Kidney (tissue), 14 donors: ENCODE measurements around the gene ARHGAP26. TPM values are rescaled to one million over a fixed set of nuclear protein-coding genes. Genes with fewer than 3 reads are reported as not detected.

ENCODE experiments used
- DNase-seq, 5 donors: peaks; one replicate each; pipeline ENCODE4 v3.0.0-alpha.2; 2013 to 2020
- FAIRE-seq: peaks from 2 replicates; lab custom pipeline; 2012; peaks lifted over from hg19 to GRCh38; lab: Jason Lieb, UNC
- H3K27ac ChIP-seq, 2 donors: one replicate each; pipeline ENCODE4 v1.7.0; 2013; ENCODE audit warnings: low read depth in 2 of 2, low read length in 2 of 2, inconsistent platforms in 1 of 2
- H3K27me3 ChIP-seq: one replicate; pipeline ENCODE4 v1.7.1; 2013; ENCODE audit warnings: low read length, inconsistent platforms; ENCODE audit not compliant: control insufficient read depth, insufficient read depth
- H3K36me3 ChIP-seq, 3 donors: one replicate each; pipeline versions ENCODE4 v1.7.0 to v1.7.1; 2013; ENCODE audit warnings: low read length in 3 of 3, control low read depth in 1 of 3, inconsistent platforms in 1 of 3; ENCODE audit not compliant: insufficient read depth in 3 of 3, control insufficient read depth in 2 of 3
- H3K4me1 ChIP-seq, 3 donors: one replicate each; pipeline versions ENCODE4 v1.7.0 to v1.7.1; 2013; ENCODE audit warnings: low read length in 3 of 3, inconsistent platforms in 1 of 3, low read depth in 1 of 3; ENCODE audit not compliant: control insufficient read depth in 2 of 3, insufficient read depth in 2 of 3
- H3K4me3 ChIP-seq, 3 donors: one replicate each; pipeline versions ENCODE4 v1.7.0 to v1.8.1; 2013; ENCODE audit warnings: low read length in 3 of 3, control low read depth in 1 of 3, inconsistent platforms in 1 of 3
- H3K9ac ChIP-seq, 3 donors: one replicate each; pipeline versions ENCODE4 v1.7.0 to v1.7.1; 2013; ENCODE audit warnings: low read length in 3 of 3, control low read depth in 1 of 3, inconsistent platforms in 1 of 3
- H3K9me3 ChIP-seq, 3 donors: one replicate each; pipeline versions ENCODE4 v1.7.0 to v1.7.1; 2013; ENCODE audit warnings: low read length in 3 of 3, control low read depth in 1 of 3, inconsistent platforms in 1 of 3; ENCODE audit not compliant: control insufficient read depth in 2 of 3, insufficient read depth in 1 of 3
- intact Hi-C: fragments of 100-400 bp; cut with DNase I; formaldehyde crosslinking; loops from one replicate; pipeline ENCODE4 v1.11.1; 2022
- polyA plus RNA-seq: library from polyadenylated mRNA; stranded (reverse); fragments of 350-450 nt; fragmentation: Illumina TruSeq; extraction: RNeasy Lipid Tissue Mini Kit (QIAGEN cat#74804); gene quantifications from one replicate; pipeline ENCODE4 v1.2.3, GENCODE V29; 2014; ENCODE audit warnings: low read depth, low replicate concordance; ENCODE audit not compliant: insufficient read depth
- total RNA-seq: library from RNA; stranded (reverse); fragmentation: NEBNext Ultra II Directional; extraction: Animal tissue kit (Norgen Biotek cat#: 25700); gene quantifications from one replicate; pipeline ENCODE4 v1.2.1, GENCODE V29; 2021
- TF ChIP-seq, protein P1 (sequence below): IDR thresholded peaks from 3 replicates; pipeline ENCODE4 v1.5.1; 2012; ENCODE audit warnings: mild to moderate bottlenecking, moderate library complexity, borderline replicate concordance; ENCODE audit not compliant: insufficient read depth; ENCODE audit errors: extremely low read depth
- donor health status: control.
- donor health status: control.
- donor health status: control.
- donor health status: control.
- donor health status: control.
- donor health status: DM: yes; HTN: yes; CAD: no.
- donor health status: Normal renal cell carcinoma (clear cell type).

Gene ARHGAP26
- total and polyA plus RNA-seq, 2 donors from 2014 or later, result 2.5 to 85.7 TPM

DNA sequence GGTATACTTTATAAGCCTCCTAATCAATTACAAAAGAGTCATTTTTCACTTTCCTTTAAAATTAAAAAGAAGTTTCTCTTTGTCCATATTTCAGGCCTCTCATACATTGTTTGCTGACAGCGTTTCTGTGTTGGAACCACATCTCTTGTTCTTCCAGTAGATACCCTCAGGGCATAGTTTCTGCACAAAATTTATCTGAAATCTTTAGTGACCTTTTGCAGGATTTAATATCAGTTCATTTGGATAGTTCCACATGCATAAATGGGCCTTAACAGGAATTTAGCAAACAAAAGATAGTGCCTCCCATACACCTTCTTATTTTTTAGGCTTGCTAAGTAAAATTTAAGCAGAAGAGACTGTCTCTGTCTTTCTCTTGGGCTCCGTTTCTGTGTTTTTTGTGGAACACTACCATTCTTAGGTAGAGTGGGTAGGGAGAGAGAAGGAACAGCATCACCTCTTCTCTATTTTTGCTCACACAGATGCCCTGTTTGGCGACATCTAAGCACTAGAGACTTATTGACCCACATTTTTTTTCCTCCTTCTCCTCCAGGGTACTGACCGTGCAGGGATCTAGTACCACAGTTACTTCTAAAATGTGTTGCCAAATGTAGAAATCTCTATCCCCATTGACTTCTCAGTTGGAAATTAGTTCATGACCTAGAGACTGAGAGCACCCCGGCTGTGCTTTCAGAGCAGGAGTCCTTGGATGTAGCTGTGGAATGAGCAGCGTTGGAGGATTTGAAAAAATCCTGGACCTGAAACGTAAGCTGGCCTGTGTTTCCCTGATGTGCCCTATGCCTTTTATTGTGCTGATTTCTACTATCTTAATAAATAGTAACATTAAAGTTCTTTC is 22.1 kb downstream of the ARHGAP26 start:
- DNase-seq, result no peak
- H3K4me1 ChIP-seq, result peaks cover 0 to 13% (median 5%) of the 10 kb centered on the region in 3 donors
- TF ChIP-seq, protein P1, sequence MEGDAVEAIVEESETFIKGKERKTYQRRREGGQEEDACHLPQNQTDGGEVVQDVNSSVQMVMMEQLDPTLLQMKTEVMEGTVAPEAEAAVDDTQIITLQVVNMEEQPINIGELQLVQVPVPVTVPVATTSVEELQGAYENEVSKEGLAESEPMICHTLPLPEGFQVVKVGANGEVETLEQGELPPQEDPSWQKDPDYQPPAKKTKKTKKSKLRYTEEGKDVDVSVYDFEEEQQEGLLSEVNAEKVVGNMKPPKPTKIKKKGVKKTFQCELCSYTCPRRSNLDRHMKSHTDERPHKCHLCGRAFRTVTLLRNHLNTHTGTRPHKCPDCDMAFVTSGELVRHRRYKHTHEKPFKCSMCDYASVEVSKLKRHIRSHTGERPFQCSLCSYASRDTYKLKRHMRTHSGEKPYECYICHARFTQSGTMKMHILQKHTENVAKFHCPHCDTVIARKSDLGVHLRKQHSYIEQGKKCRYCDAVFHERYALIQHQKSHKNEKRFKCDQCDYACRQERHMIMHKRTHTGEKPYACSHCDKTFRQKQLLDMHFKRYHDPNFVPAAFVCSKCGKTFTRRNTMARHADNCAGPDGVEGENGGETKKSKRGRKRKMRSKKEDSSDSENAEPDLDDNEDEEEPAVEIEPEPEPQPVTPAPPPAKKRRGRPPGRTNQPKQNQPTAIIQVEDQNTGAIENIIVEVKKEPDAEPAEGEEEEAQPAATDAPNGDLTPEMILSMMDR, result no peak
- no peaks in the 10 kb centered on the region for H3K27me3 ChIP-seq
- no peak for FAIRE-seq
- intact Hi-C loops, result no loop called here
- no peaks in the 10 kb centered on the region for H3K9me3 ChIP-seq
- no peaks in the 10 kb centered on the region for H3K36me3 ChIP-seq
- no peak overlapping the region for H3K9ac ChIP-seq
- no peak overlapping the region for H3K4me3 ChIP-seq
- no peak overlapping the region for H3K27ac ChIP-seq

DNA sequence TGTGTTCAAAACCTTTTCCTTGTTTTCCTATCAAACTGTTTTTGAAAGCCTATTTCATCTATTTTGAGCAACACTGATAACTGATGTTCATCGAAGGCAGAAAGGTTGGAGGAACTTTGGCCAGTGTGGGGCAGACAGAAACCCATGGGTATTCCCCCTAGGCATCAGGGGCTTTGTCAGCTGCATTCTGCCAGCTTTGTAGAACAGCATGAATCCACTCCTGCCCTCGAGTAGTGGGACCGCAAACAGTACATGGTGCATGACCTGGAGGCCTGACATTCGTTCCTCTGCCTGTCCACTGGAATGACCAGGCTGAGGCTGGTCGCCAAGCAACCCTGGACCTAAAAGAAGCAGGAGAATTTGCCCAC is 22.7 kb downstream of the ARHGAP26 start:
- intact Hi-C loops, result no loop called here
- TF ChIP-seq, protein P1, result no peak

DNA sequence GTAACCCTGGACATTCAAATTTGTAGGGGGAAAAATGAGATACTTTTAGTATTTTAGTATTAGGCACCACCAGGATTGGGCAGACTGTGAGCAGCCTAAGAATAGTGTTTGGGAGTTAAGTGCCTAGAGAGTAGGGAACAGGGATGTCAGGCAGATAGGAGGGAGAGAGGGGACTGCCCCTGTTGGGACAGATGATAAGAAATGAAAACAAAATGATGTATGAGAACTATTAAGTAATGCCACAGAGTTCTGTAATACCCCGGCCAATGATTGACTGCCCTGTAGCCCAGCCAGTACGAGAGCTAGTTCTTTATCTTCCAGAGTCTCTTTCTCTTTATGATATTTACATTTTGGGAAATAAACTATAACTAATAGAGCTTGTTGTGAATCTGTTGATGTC is 24.4 kb downstream of the ARHGAP26 start:
- FAIRE-seq, result no peak
- no peaks in the 10 kb centered on the region for H3K9me3 ChIP-seq

More for the DNA sequence above, 22.7 kb downstream of the ARHGAP26 start:
- Histone ChIP-seq H3K9me3 (no peaks in the 10 kb centered on the region), H3K27me3 (no peaks in the 10 kb centered on the region), H3K4me3 (no peak overlapping the region), H3K36me3 (no peaks in the 10 kb centered on the region), H3K9ac (no peak overlapping the region), H3K4me1 (peaks cover 0 to 13% (median 5%) of the 10 kb centered on the region in 3 donors), H3K27ac (no peak overlapping the region)
- no peak for FAIRE-seq
- DNase-seq, result no peak

More for the DNA sequence above, 24.4 kb downstream of the ARHGAP26 start:
- TF ChIP-seq, protein P1, result no peak
- Histone ChIP-seq H3K27ac (no peak overlapping the region), H3K4me1 (peaks cover 0 to 13% (median 7%) of the 10 kb centered on the region in 3 donors), H3K9ac (no peak overlapping the region), H3K4me3 (no peak overlapping the region), H3K36me3 (no peaks in the 10 kb centered on the region), H3K27me3 (no peaks in the 10 kb centered on the region)
- no peak for DNase-seq
- intact Hi-C loops, result no loop called here
